ENCODE results near the gene PRRG3. TPM values are rescaled to one million over a fixed set of nuclear protein-coding genes. Genes with fewer than 3 reads are reported as not detected.

The PRRG3 gene
- polyA plus RNA-seq, 1 donor: 37.6 TPM

DNA sequence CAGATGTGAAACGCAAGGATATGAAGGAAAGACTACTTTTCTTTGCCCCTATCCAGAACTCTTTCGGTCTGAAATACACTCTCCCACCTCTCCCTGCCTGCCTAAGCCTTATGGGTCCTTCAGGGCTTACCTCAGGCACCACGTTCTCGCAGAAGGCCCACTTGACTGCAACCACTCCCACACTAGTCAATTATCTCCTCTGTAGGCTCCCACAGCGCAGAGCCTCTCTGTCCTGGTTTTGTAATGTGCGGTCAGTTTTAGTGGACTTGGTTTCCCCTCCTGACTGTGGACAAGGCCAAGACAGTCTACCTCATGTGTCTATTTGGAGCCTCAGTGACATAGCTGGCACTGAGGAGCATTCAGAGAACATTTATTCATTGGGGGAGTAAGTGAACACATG lies 50.4 kb downstream of the PRRG3 start:
- no peak for DNase-seq

DNA sequence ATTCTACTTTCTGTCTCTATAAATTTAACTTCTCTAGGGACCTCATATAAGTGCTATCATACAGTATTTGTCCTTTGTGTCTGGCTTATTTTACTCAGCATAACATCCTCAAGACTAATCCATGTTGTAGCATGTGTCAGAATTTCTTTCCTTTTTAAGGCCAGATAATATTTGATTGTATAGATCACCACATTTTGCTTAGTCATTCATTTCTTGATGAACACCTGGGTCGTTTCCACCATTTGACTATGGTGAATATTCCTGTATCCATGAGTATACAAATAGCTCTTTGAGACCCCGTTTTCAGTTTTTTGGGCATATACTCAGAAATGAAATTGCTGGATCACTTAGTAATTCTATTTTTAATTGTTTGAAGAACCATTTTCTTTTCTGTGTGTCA lies 51.2 kb downstream of the PRRG3 start:
- no peak for DNase-seq

DNA sequence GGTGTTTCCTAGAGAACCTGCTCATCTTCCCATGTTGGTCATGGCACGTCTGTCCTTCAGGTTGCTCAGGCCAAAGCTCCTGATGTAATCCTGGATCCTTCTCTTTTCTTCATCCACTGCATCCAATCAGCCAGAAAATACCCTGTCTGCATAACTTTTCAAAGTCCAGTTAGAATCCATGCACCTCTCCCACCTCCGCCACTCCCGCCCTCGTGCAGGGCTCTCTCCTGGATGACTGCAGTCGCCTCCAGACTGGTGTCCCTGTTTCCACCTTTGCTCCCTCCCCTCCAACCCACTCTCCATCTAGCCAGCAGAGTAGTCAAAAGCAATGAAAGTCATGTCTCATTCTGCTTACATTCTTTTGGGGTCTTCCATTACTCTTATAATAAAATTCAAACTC lies 55.3 kb downstream of the PRRG3 start:
- DNase-seq: no peak

DNA sequence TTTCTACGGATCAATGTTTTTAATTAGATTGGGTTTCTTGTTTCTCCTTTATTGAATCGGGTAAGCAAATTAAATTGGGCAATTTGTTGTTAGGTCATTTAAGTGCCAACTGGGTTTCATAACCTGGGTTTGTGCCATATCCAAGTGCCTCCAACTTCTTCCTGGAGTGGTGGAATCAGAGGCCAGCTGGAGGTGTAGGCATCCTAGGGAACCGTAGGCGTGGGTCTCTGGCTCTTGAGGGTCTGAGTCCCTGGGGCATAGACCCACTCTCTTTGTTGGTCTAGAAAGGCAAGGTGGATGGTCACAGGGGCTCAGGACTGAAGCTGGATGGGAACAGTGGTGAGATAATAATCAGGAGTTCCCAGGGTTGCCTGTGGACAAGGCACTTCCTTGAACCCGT lies 57.6 kb downstream of the PRRG3 start:
- DNase-seq: no peak

DNA sequence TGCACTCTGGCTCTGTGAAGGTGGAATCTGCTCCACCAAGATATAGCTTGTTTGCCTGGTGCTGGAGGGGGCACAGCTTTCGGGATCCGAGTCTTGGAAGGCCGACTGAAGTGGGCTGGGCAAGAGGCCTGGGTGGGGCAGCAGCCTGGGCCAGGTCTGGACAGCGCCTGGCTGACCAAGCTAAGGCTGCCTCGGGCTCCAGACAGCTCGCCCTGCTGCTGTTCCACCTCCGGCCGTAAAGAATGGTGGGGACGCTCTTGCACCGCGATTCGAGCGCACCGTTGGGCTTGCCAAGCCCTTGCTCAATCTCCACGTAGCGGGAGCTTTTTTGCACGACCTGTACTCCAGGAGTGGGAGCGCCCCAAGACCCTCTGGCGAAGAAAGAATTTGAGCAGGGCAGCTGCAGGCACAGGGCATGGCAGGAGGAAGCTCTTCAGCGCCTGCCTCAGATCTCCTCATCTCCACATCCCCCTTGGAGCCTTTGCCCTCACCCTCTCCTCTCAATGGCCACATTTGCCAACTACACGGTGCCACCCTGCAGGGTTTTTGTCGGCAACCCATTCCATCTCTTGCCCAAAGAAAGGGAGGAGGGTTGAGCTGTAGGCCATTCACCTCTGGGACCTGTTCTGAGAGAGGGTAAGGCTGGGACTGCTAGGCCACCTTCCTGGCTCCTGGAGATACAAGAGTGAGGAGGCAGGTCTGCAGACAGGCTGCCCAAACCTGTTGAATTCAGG lies 58.2 kb downstream of the PRRG3 start:
- peak; percentile 72 for DNase-seq

DNA sequence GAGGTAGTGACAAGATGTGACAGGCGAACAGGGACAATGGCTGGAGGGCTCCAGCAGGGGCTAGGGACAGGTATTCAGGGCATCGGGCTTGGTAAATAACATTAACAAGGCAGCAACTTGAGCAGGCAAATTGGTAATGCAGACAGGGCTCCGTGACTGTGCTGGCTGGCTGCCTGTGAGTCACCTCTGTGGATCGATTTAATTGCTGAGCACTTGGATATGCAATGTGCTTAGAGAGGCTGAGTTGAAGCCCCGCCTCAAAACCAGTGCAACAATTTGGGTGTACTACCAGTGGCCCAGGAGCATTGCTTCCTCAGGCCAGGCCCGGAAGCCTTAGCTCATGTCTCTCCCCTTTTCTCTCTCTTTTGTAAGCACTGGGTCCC lies 58.8 kb downstream of the PRRG3 start:
- no peak for DNase-seq

DNA sequence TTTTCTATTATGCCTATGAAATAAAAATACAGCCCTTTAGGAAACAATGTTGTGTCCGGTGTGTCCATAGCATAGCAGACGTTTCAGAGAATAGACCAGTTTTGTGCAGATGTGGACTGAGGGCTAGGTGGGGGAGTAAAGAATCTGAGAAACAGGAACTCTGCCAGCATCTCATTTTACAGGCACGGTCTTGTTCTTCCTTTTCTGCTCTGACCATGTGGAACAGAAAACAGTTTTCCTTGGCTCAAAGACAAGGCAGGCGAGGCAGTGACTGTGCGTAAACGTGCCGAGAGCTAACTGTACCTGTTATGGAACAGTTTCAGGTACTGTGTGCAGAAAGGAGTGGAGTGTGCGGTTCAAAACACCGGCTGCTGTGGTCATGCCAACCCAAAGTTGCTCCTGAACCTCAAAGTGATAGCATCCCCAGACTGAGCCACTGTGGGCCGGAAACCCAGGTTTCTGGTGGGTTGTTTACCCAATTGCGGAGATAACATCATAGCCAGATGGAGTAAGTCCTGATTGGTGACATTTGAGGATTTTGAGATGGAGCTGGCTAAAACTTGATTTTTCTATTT lies 59.5 kb downstream of the PRRG3 start:
- DNase-seq: peak; percentile 50

Other genes with a start within 250 kb of the PRRG3 start
- 0.18 TPM for gene PASD1, start 131.8 kb upstream of the PRRG3 start, polyA plus RNA-seq (ENCODE audit: insufficient read length)
- 3.9 TPM for gene FATE1, start 20.6 kb downstream of the PRRG3 start, polyA plus RNA-seq (ENCODE audit: insufficient read length)
- gene CNGA2, start 39.3 kb downstream of the PRRG3 start, polyA plus RNA-seq (ENCODE audit: insufficient read length): not detected
- not detected for gene MAGEA4, start 217.4 kb downstream of the PRRG3 start, polyA plus RNA-seq (ENCODE audit: insufficient read length)

Data from hindlimb muscle (tissue), 1 donor.